ENCODE data around the gene LETMD1. TPM values are rescaled to one million over a fixed set of nuclear protein-coding genes. Genes with fewer than 3 reads are reported as not detected.

The LETMD1 gene
- total RNA-seq, 1 experiment from 2014 or later: 47.1 TPM

DNA sequence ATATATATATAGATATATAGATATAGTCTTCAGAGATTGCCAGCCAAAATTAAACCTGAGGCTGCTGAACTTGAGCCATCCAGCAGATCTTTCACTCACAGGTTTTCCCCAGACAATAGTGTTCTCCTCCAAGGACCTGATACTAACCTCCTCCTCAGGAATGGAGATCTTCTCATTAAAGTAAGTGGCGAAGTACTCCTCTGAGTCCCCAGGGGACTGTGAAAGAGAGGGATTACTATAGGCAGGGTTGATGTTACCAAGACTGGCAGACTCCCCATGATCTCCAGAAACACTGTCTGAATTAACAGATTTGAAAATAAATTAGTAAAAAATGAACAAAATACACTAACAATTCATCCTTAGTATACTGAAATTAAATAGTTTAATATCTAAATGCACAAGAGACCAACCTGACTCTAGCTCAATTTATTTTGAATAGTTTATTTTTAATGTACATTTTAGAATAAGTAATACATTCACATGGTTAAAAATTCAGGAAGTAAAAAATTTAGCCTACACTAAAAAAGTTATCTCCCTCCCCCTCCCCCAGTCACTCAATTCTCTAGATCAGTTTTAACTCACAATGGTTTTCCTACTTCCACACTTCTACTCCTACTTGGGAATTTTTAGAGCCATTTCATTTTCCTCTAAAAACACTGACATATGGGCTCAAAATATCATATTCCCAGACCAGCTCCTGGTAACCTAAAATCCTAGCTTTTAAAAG is 39.6 kb upstream of the LETMD1 start:
- TF ChIP-seq EZH2 (IDR thresholded peaks at IDR 0.05; ENCODE audit: low read length, unreplicated experiment) (no peak), EZH2phosphoT487 (IDR thresholded peaks at IDR 0.05; ENCODE audit: borderline replicate concordance, low read length) (no peak)
- TF ChIP-seq, protein P1, sequence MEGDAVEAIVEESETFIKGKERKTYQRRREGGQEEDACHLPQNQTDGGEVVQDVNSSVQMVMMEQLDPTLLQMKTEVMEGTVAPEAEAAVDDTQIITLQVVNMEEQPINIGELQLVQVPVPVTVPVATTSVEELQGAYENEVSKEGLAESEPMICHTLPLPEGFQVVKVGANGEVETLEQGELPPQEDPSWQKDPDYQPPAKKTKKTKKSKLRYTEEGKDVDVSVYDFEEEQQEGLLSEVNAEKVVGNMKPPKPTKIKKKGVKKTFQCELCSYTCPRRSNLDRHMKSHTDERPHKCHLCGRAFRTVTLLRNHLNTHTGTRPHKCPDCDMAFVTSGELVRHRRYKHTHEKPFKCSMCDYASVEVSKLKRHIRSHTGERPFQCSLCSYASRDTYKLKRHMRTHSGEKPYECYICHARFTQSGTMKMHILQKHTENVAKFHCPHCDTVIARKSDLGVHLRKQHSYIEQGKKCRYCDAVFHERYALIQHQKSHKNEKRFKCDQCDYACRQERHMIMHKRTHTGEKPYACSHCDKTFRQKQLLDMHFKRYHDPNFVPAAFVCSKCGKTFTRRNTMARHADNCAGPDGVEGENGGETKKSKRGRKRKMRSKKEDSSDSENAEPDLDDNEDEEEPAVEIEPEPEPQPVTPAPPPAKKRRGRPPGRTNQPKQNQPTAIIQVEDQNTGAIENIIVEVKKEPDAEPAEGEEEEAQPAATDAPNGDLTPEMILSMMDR (conservative IDR thresholded peaks at IDR 0.05; ENCODE audit: low read depth, low read length): no peak
- CTCF ChIA-PET: no interaction called here
- Histone ChIP-seq H3K9me2 (replicated peaks; ENCODE audit: low read length) (no peaks in the 10 kb centered on the region), H3K4me2 (ENCODE audit: low read length) (no peak overlapping the region), H3K4me3 (ENCODE audit: low read length) (no peak overlapping the region), H4K20me1 (ENCODE audit: low read length) (no peaks in the 10 kb centered on the region), H3F3A (ENCODE audit: low read length, unreplicated experiment) (no peaks in the 10 kb centered on the region), H3K9me3 (ENCODE audit: low read length) (no peaks in the 10 kb centered on the region), H3K9ac (ENCODE audit: low read length) (no peak overlapping the region), H3K4me1 (ENCODE audit: insufficient read depth, low read length) (peaks cover 15% of the 10 kb centered on the region), H3K36me3 (ENCODE audit: low read depth, low read length) (peaks cover 21% of the 10 kb centered on the region), H3K27ac (ENCODE audit: low read length) (no peak overlapping the region), H3K27me3 (ENCODE audit: low read length) (no peaks in the 10 kb centered on the region), H2AFZ (ENCODE audit: low read length) (no peak overlapping the region), H3K79me2 (ENCODE audit: low read length) (peaks cover 27% of the 10 kb centered on the region)
- intact Hi-C loops (cut with micrococcal nuclease): no loop called here
- ATAC-seq: no peak
- POLR2A ChIA-PET (ENCODE audit: unreplicated experiment): interaction anchor here (0.7 kb wide), 1 partner anchor 523 kb away, joined by 7 read pairs; no protein-coding TSS in a partner anchor
- no TSS peak for BruUV-seq (replicated peaks)
- DNase-seq: no peak

DNA sequence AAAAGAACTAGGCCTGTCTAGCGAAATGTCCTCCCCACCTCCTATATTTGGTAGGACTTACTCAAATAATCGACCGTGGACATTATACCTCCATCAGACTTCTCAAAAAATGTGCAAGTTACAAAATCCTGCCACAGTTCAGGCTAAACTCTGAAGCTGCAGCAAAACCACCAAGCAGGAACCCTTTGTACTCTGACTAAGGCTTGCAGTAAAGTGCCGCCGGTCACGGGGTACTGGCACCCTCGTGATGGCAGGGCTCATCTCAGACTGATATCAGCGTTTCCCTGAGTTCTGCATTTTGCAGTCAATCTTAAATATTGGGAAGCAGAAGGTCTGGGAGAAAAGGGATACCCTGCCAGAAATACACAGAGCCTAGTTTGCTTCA is 39.1 kb upstream of the LETMD1 start:
- no peak overlapping the region for H3K9ac ChIP-seq (ENCODE audit: low read length)
- intact Hi-C loops (cut with micrococcal nuclease): no loop called here
- no peak overlapping the region for H3K4me3 ChIP-seq (ENCODE audit: low read length)
- H3K36me3 ChIP-seq (ENCODE audit: low read depth, low read length): peaks cover 19% of the 10 kb centered on the region
- H3K9me3 ChIP-seq (ENCODE audit: low read length): no peaks in the 10 kb centered on the region
- DNase-seq: no peak
- peaks cover 33% of the 10 kb centered on the region for H3K79me2 ChIP-seq (ENCODE audit: low read length)
- H3K27me3 ChIP-seq (ENCODE audit: low read length): no peaks in the 10 kb centered on the region
- no peaks in the 10 kb centered on the region for H3K9me2 ChIP-seq (replicated peaks; ENCODE audit: low read length)
- H3K4me1 ChIP-seq (ENCODE audit: insufficient read depth, low read length): peaks cover 15% of the 10 kb centered on the region
- ChIA-PET CTCF (no interaction called here), POLR2A (ENCODE audit: unreplicated experiment) (no interaction called here)
- no TSS peak for BruUV-seq (replicated peaks)
- TF ChIP-seq, protein P1 (conservative IDR thresholded peaks at IDR 0.05; ENCODE audit: low read depth, low read length): no peak
- no peak overlapping the region for H3K4me2 ChIP-seq (ENCODE audit: low read length)
- H3K27ac ChIP-seq (ENCODE audit: low read length): no peak overlapping the region
- no peaks in the 10 kb centered on the region for H4K20me1 ChIP-seq (ENCODE audit: low read length)
- H2AFZ ChIP-seq (ENCODE audit: low read length): no peak overlapping the region
- H3F3A ChIP-seq (ENCODE audit: low read length, unreplicated experiment): no peaks in the 10 kb centered on the region
- ATAC-seq: no peak

DNA sequence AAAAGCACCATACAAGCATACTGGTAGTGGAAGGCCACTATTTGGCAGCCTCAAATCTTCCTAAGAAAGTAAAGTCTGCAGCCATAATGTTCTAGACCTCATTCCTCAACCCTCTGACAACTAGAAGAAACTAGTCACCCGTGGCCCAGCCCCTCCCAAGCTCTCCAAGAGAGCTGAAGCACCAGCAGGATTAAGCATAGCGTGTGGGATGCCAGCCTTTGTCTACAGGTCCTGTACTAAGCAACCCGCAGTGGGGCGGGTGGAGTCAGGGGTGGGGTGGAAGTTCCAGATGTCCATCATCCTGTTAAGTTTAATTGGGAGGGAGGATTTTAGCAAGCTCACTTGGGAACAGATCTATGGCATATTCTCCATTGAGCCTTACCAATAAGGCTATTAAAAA is 36.2 kb upstream of the LETMD1 start:
- peaks cover 6% of the 10 kb centered on the region; the same call in 1 of the 2 replicates for H3K36me3 ChIP-seq (ENCODE audit: low read depth, low read length)
- H4K20me1 ChIP-seq (ENCODE audit: low read length): no peaks in the 10 kb centered on the region
- no TSS peak for BruUV-seq (replicated peaks)
- H3K27me3 ChIP-seq (ENCODE audit: low read length): no peaks in the 10 kb centered on the region
- H3K4me2 ChIP-seq (ENCODE audit: low read length): no peak overlapping the region
- no peak overlapping the region for H3K4me3 ChIP-seq (ENCODE audit: low read length)
- DNase-seq: no peak
- H3F3A ChIP-seq (ENCODE audit: low read length, unreplicated experiment): no peaks in the 10 kb centered on the region
- intact Hi-C loops (cut with micrococcal nuclease): no loop called here
- no peaks in the 10 kb centered on the region for H3K4me1 ChIP-seq (ENCODE audit: insufficient read depth, low read length)
- TF ChIP-seq EZH2 (IDR thresholded peaks at IDR 0.05; ENCODE audit: low read length, unreplicated experiment) (no peak), EZH2phosphoT487 (IDR thresholded peaks at IDR 0.05; ENCODE audit: borderline replicate concordance, low read length) (no peak)
- TF ChIP-seq, protein P1 (conservative IDR thresholded peaks at IDR 0.05; ENCODE audit: low read depth, low read length): no peak
- POLR2A ChIA-PET (ENCODE audit: unreplicated experiment): interaction anchor here (0.7 kb wide), 1 partner anchor 237 kb away, joined by 13 read pairs; no protein-coding TSS in a partner anchor
- H3K9me2 ChIP-seq (replicated peaks; ENCODE audit: low read length): no peaks in the 10 kb centered on the region
- H3K27ac ChIP-seq (ENCODE audit: low read length): no peak overlapping the region
- ATAC-seq: no peak
- CTCF ChIA-PET: no interaction called here
- no peak overlapping the region for H2AFZ ChIP-seq (ENCODE audit: low read length)
- no peaks in the 10 kb centered on the region for H3K9me3 ChIP-seq (ENCODE audit: low read length)
- H3K9ac ChIP-seq (ENCODE audit: low read length): no peak overlapping the region
- H3K79me2 ChIP-seq (ENCODE audit: low read length): peaks cover 58% of the 10 kb centered on the region

Measured in PC-3 (cell line).